GM19035 (cell line): Measurements from ENCODE around the gene FNTB.

Experiments
- ATAC-seq: cut with Tn5 transposase; IDR thresholded peaks from one replicate; pipeline ENCODE4 v1.9.1; 2021; ENCODE audit not compliant: unreplicated experiment

The FNTB gene

GRCh38 chr14:64986648-64987437 lies at the start of gene FNTB:
TSS of gene FNTB (plus strand) at chr14:64986895. CDS start at chr14:64986954, 59 bp downstream.
- ATAC-seq = peak; percentile 93

- no peak for ATAC-seq
Observed at GRCh38 chr14:64937171-64937820, 49.4 kb upstream of the FNTB start.

GRCh38 chr14:64937821-64938193 lies 48.9 kb upstream of the FNTB start:
- ATAC-seq = no peak

- ATAC-seq = no peak
Observed at GRCh38 chr14:64938972-64939816, 47.5 kb upstream of the FNTB start.

- no peak for ATAC-seq
Observed at GRCh38 chr14:64939817-64940190, 46.9 kb upstream of the FNTB start.

GRCh38 chr14:64940336-64940910 lies 46.3 kb upstream of the FNTB start:
- no peak for ATAC-seq

GRCh38 chr14:64942531-64943111 lies 44.1 kb upstream of the FNTB start, which contains the start of gene GPX2:
TSS of gene GPX2 (minus strand) at chr14:64942745. CDS start at chr14:64942726, 19 bp downstream.
- ATAC-seq = no peak

GRCh38 chr14:64943556-64943955 lies 43.1 kb upstream of the FNTB start:
- no peak for ATAC-seq

GRCh38 chr14:64944041-64944440 lies 42.7 kb upstream of the FNTB start:
- ATAC-seq = no peak

GRCh38 chr14:64944861-64945260 lies 41.8 kb upstream of the FNTB start:
- no peak for ATAC-seq

- no peak for ATAC-seq
Observed at GRCh38 chr14:64945431-64946178, 41.1 kb upstream of the FNTB start.

- no peak for ATAC-seq
Observed at GRCh38 chr14:64946310-64947045, 40.2 kb upstream of the FNTB start.

- ATAC-seq = no peak
Observed at GRCh38 chr14:64947710-64948611, 38.7 kb upstream of the FNTB start.

GRCh38 chr14:64948612-64949210 lies 38.0 kb upstream of the FNTB start:
- no peak for ATAC-seq

- ATAC-seq = no peak
Observed at GRCh38 chr14:64950889-64951288, 35.8 kb upstream of the FNTB start.

- ATAC-seq = no peak
Observed at GRCh38 chr14:64951291-64951690, 35.4 kb upstream of the FNTB start.

GRCh38 chr14:64951724-64952123 lies 35.0 kb upstream of the FNTB start:
- no peak for ATAC-seq
